Stimulated activated CD8-positive, alpha-beta memory T cell treated with anti-CD3 and anti-CD28 coated beads, Interleukin-15, amount 100 ng/mL, for 24 hours (primary cell): ENCODE measurements around the gene SLC25A48.
"Not testable (repeated sequence)": the region's sequence is repeated elsewhere in the genome, so short reads cannot be mapped to it uniquely, and the experiment has no call there.

Source experiments
- DNase-seq: peaks from one replicate; pipeline ENCODE4 v3.0.0-alpha.2; 2020; ENCODE audit warnings: low read depth

The SLC25A48 gene

GRCh38 chr5:135829681-135830383 is 4.6 kb upstream of the SLC25A48 start:
- peak; percentile 15 for DNase-seq

- no peak for DNase-seq
Measured at GRCh38 chr5:135830384-135830700, 4.1 kb upstream of the SLC25A48 start.

GRCh38 chr5:135830876-135831275 is 3.6 kb upstream of the SLC25A48 start:
- no peak for DNase-seq

- DNase-seq, result no peak
Measured at GRCh38 chr5:135831439-135831838, 3.0 kb upstream of the SLC25A48 start.

- no peak for DNase-seq
Measured at GRCh38 chr5:135831851-135832555, 2.5 kb upstream of the SLC25A48 start.

GRCh38 chr5:135832941-135833920 is 1.2 kb upstream of the SLC25A48 start:
- DNase-seq, result no peak

- no peak for DNase-seq
Measured at GRCh38 chr5:135833961-135834638, 363 bp upstream of the SLC25A48 start.

- no peak for DNase-seq
Measured at GRCh38 chr5:135835766-135836165, 1.3 kb downstream of the SLC25A48 start.

- DNase-seq, result not testable (repeated sequence)
Measured at GRCh38 chr5:135838395-135838794, 3.9 kb downstream of the SLC25A48 start.

- DNase-seq, result no peak
Measured at GRCh38 chr5:135839566-135839965, 5.1 kb downstream of the SLC25A48 start.

GRCh38 chr5:135840959-135841358 is 6.5 kb downstream of the SLC25A48 start:
- no peak for DNase-seq

GRCh38 chr5:135842737-135843136 is 8.3 kb downstream of the SLC25A48 start:
- DNase-seq, result no peak

GRCh38 chr5:135843571-135844337 is 9.3 kb downstream of the SLC25A48 start:
- DNase-seq, result no peak

GRCh38 chr5:135846311-135846710 is 11.8 kb downstream of the SLC25A48 start:
- no peak for DNase-seq

- no peak for DNase-seq
Measured at GRCh38 chr5:135847976-135848375, 13.5 kb downstream of the SLC25A48 start.

- no peak for DNase-seq
Measured at GRCh38 chr5:135850231-135850630, 15.8 kb downstream of the SLC25A48 start.

GRCh38 chr5:135850671-135851070 is 16.2 kb downstream of the SLC25A48 start:
- DNase-seq, result no peak

GRCh38 chr5:135851186-135851914 is 16.9 kb downstream of the SLC25A48 start:
- no peak for DNase-seq

- no peak for DNase-seq
Measured at GRCh38 chr5:135851915-135852845, 17.7 kb downstream of the SLC25A48 start.
